ENCODE data around the gene RGS9BP.

The RGS9BP gene

DNA sequence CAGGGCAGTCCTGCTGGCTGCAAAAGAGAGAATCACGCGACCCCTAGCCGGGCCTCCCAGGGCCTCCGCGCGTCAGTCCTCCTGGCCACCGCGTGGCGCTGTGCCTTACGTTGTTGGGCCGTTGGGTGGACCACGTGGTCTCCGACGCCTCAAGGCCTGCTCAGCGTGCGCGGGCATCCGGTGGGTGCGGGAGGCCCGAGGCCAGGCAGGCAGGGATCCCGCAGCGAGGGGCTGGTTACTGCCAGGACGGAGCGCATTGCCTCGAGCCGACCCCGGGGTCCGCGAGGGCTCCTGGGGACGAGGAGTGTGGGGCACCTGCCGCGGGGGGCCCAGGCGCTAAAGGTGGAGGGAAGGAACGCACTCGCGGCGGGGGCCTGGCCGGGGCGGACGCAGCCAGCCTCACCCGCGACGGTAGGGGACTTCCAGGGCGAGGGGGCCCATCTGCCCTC is 44.0 kb downstream of the RGS9BP start, which contains the start of gene TDRD12:
TSS of gene TDRD12 (plus strand) at position 157 of the 449 bp plus-strand sequence. CDS start 306 bp downstream, outside the sequence.
- Histone ChIP-seq H3K4me1 (ENCODE audit: low read length) (no peaks in the 10 kb centered on the region), H3K9me3 (replicated peaks; ENCODE audit: insufficient read depth, low read length) (no peaks in the 10 kb centered on the region), H2AFZ (ENCODE audit: low read length) (no peak within 1 kb of the TSS), H4K20me1 (ENCODE audit: insufficient read depth, low read length) (no peaks in the 10 kb centered on the region), H3K27me3 (replicated peaks; ENCODE audit: insufficient read depth, low read length) (no peaks in the 10 kb centered on the region), H3K9ac (ENCODE audit: low read length) (no peak within 1 kb of the TSS), H3K4me3 (ENCODE audit: low read length) (no peak within 1 kb of the TSS), H3K9me2 (replicated peaks; ENCODE audit: insufficient read depth, low read length) (no peaks in the 10 kb centered on the region), H3K36me3 (replicated peaks; ENCODE audit: insufficient read depth, low read length) (no peaks in the 10 kb centered on the region), H3K4me2 (ENCODE audit: low read depth, low read length) (no peak within 1 kb of the TSS), H3K79me2 (ENCODE audit: low read length) (no peaks in the 10 kb centered on the region), H3K27ac (ENCODE audit: low read length) (no peak within 1 kb of the TSS), H3F3A (ENCODE audit: insufficient read depth, low read length) (0 out of 2 replicates have a peak, but pooled peaks cover 2% of the 10 kb centered on the region)
- TF ChIP-seq CTCF (IDR thresholded peaks at IDR 0.05; ENCODE audit: low read length) (no peak), EZH2 (optimal IDR thresholded peaks at IDR 0.05; ENCODE audit: low read depth, low read length) (no peak), EZH2phosphoT487 (IDR thresholded peaks at IDR 0.05; ENCODE audit: low read length) (no peak)
- no peak for DNase-seq

GRCh38 chr19:32720216-32720935 is 44.7 kb downstream of the RGS9BP start:
- Histone ChIP-seq H3K4me2 (ENCODE audit: low read depth, low read length) (no peak overlapping the region), H4K20me1 (ENCODE audit: insufficient read depth, low read length) (no peaks in the 10 kb centered on the region), H3K9ac (ENCODE audit: low read length) (no peak overlapping the region), H3K9me3 (replicated peaks; ENCODE audit: insufficient read depth, low read length) (no peaks in the 10 kb centered on the region), H3K27me3 (replicated peaks; ENCODE audit: insufficient read depth, low read length) (no peaks in the 10 kb centered on the region), H2AFZ (ENCODE audit: low read length) (no peak overlapping the region), H3F3A (ENCODE audit: insufficient read depth, low read length) (0 out of 2 replicates have a peak, but pooled peaks cover 2% of the 10 kb centered on the region), H3K4me3 (ENCODE audit: low read length) (no peak overlapping the region), H3K36me3 (replicated peaks; ENCODE audit: insufficient read depth, low read length) (no peaks in the 10 kb centered on the region), H3K9me2 (replicated peaks; ENCODE audit: insufficient read depth, low read length) (no peaks in the 10 kb centered on the region), H3K79me2 (ENCODE audit: low read length) (no peaks in the 10 kb centered on the region), H3K27ac (ENCODE audit: low read length) (no peak overlapping the region), H3K4me1 (ENCODE audit: low read length) (no peaks in the 10 kb centered on the region)
- DNase-seq = no peak
- no peak for TF ChIP-seq CTCF (IDR thresholded peaks at IDR 0.05; ENCODE audit: low read length)
- no peak for TF ChIP-seq EZH2 (optimal IDR thresholded peaks at IDR 0.05; ENCODE audit: low read depth, low read length)
- TF ChIP-seq EZH2phosphoT487 (IDR thresholded peaks at IDR 0.05; ENCODE audit: low read length) = no peak

GRCh38 chr19:32720936-32721250 is 45.2 kb downstream of the RGS9BP start:
- no peak for TF ChIP-seq EZH2 (optimal IDR thresholded peaks at IDR 0.05; ENCODE audit: low read depth, low read length)
- no peak for TF ChIP-seq EZH2phosphoT487 (IDR thresholded peaks at IDR 0.05; ENCODE audit: low read length)
- TF ChIP-seq CTCF (IDR thresholded peaks at IDR 0.05; ENCODE audit: low read length) = no peak
- Histone ChIP-seq H3K9me3 (replicated peaks; ENCODE audit: insufficient read depth, low read length) (no peaks in the 10 kb centered on the region), H3K27me3 (replicated peaks; ENCODE audit: insufficient read depth, low read length) (no peaks in the 10 kb centered on the region), H4K20me1 (ENCODE audit: insufficient read depth, low read length) (no peaks in the 10 kb centered on the region), H3K36me3 (replicated peaks; ENCODE audit: insufficient read depth, low read length) (no peaks in the 10 kb centered on the region), H3K4me1 (ENCODE audit: low read length) (no peaks in the 10 kb centered on the region), H3K9me2 (replicated peaks; ENCODE audit: insufficient read depth, low read length) (no peaks in the 10 kb centered on the region), H3F3A (ENCODE audit: insufficient read depth, low read length) (0 out of 2 replicates have a peak, but pooled peaks cover 2% of the 10 kb centered on the region), H3K4me3 (ENCODE audit: low read length) (no peak overlapping the region), H3K4me2 (ENCODE audit: low read depth, low read length) (no peak overlapping the region), H3K27ac (ENCODE audit: low read length) (no peak overlapping the region), H2AFZ (ENCODE audit: low read length) (no peak overlapping the region), H3K9ac (ENCODE audit: low read length) (no peak overlapping the region), H3K79me2 (ENCODE audit: low read length) (no peaks in the 10 kb centered on the region)
- DNase-seq = no peak
